Endodermal cell (in vitro differentiated cells): ENCODE results near the gene MICU1. TPM values are rescaled to one million over a fixed set of nuclear protein-coding genes. Genes with fewer than 3 reads are reported as not detected.
"Not testable (repeated sequence)": the region's sequence is repeated elsewhere in the genome, so short reads cannot be mapped to it uniquely, and the experiment has no call there.

Source experiments
- DNase-seq: peaks from one replicate; pipeline ENCODE4 v3.0.0-alpha.2; 2017
- H3K27ac ChIP-seq: 2 replicates; pipeline ENCODE4 v1.5.1; 2013; ENCODE audit warnings: mild to moderate bottlenecking, low read depth, low read length, moderate library complexity
- H3K27me3 ChIP-seq: 2 replicates; pipeline ENCODE4 v1.6.1; 2013; ENCODE audit warnings: mild to moderate bottlenecking, low read length, moderate library complexity; ENCODE audit not compliant: insufficient read depth, control insufficient read depth, poor library complexity, severe bottlenecking
- H3K36me3 ChIP-seq: 2 replicates; pipeline ENCODE4 v1.7.0; 2013; ENCODE audit warnings: mild to moderate bottlenecking, low read length, moderate library complexity; ENCODE audit not compliant: control insufficient read depth, insufficient read depth
- H3K4me1 ChIP-seq: one replicate; pipeline ENCODE4 v1.7.0; 2013; ENCODE audit warnings: low read length; ENCODE audit not compliant: control insufficient read depth, insufficient read depth
- H3K4me3 ChIP-seq: 2 replicates; pipeline ENCODE4 v1.5.1; 2013; ENCODE audit warnings: mild to moderate bottlenecking, low read length, moderate library complexity
- H3K9ac ChIP-seq: 2 replicates; pipeline ENCODE4 v1.6.1; 2013; ENCODE audit warnings: mild to moderate bottlenecking, low read length, moderate library complexity; ENCODE audit not compliant: poor library complexity, severe bottlenecking; ENCODE audit errors: extremely low read depth
- H3K9me3 ChIP-seq: 2 replicates; pipeline ENCODE4 v1.6.1; 2013; ENCODE audit warnings: mild to moderate bottlenecking, low read length, moderate library complexity; ENCODE audit not compliant: control insufficient read depth
- H3K27ac Mint-ChIP-seq: 2 replicates; pipeline ENCODE4 v1.8.0; 2020; ENCODE audit warnings: mixed read lengths
- H3K27me3 Mint-ChIP-seq: 2 replicates; pipeline ENCODE4 v1.8.0; 2021; ENCODE audit warnings: mild to moderate bottlenecking, mixed read lengths; ENCODE audit not compliant: insufficient read depth
- H3K36me3 Mint-ChIP-seq: 2 replicates; pipeline ENCODE4 v1.8.0; 2020; ENCODE audit warnings: low read depth, mixed read lengths
- H3K4me1 Mint-ChIP-seq: 2 replicates; pipeline ENCODE4 v1.8.0; 2020; ENCODE audit warnings: mixed read lengths
- H3K4me3 Mint-ChIP-seq: 2 replicates; pipeline ENCODE4 v1.8.0; 2020; ENCODE audit warnings: mild to moderate bottlenecking, moderate library complexity, mixed read lengths
- H3K9me3 Mint-ChIP-seq: 2 replicates; pipeline ENCODE4 v1.8.0; 2020; ENCODE audit warnings: mild to moderate bottlenecking, mixed read lengths
- CTCF ChIP-seq: fragments of 200-600 bp; sonication (generic); conservative IDR thresholded peaks from 2 replicates; pipeline ENCODE4 v1.5.0; 2021; ENCODE audit warnings: antibody characterized with exemption, mild to moderate bottlenecking
- WGBS, 2 experiments: methylation state at CpG; one replicate each; pipeline versions ENCODE4 v1.1.5 to v1.1.7; 2013; ENCODE audit warnings: missing lambda C conversion rate in 2 of 2, mixed read lengths in 1 of 2; ENCODE audit not compliant: insufficient coverage in 1 of 2, insufficient read length in 1 of 2; 5-methylcytosine and 5-hydroxymethylcytosine counted together
- total RNA-seq, 2 donors: library from RNA; stranded (reverse); fragmentation: NEBNext Ultra II Directional in 1 of 2; extraction: Animal tissue kit (Norgen Biotek cat#: 25700) in 1 of 2; gene quantifications; 2 replicates in 1 of 2; 3 replicates in 1 of 2; pipeline ENCODE4 v1.2.1, GENCODE V29; 2021

MICU1 gene
- total RNA-seq, 2 donors from 2014 or later, result 41.9 to 54.9 TPM

DNA sequence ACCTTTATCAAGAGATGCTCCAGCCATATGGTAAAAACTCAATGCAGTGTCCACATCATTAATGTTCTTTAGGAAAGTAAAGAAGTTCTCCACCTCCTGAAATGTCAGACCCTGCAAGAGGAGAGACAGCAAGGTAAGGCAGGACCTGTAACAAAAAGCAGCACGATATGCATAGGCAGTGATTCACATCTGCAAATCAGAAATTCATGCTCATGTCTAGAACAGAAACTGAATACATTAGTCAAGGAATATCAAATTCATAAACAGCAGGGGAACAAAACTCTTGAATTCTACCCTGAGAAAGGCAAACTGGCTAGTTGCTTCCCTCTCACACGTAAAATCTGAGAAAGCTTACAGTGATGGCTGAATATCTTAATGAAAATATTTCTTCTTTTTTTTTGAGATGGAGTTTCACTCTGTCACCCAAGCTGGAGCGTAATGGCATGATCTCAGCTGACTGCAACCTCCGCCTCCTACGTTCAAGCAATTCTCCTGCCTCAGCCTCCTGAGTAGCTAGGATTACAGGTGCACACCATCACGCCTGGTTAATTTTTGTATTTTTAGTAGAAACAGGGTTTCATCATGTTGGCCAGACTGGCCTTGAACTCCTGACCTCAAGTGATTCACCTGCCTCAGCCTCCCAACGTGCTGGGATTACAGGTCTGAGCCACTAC, 217.8 kb downstream of the MICU1 start:
- Mint-ChIP-seq H3K27ac (no peak overlapping the region), H3K4me1 (no peaks in the 10 kb centered on the region), H3K9me3 (peaks cover 2% of the 10 kb centered on the region), H3K27me3 (no peaks in the 10 kb centered on the region), H3K36me3 (peaks cover 11% of the 10 kb centered on the region), H3K4me3 (no peak overlapping the region)
- DNase-seq, result no peak
- no peak for TF ChIP-seq CTCF
- no peaks in the 10 kb centered on the region for H3K36me3 ChIP-seq
- no peak overlapping the region for H3K9ac ChIP-seq
- H3K4me3 ChIP-seq, result no peak overlapping the region
- no peaks in the 10 kb centered on the region for H3K4me1 ChIP-seq
- H3K27ac ChIP-seq, result no peak overlapping the region
- H3K9me3 ChIP-seq, result peaks cover under 1% of the 10 kb centered on the region
- H3K27me3 ChIP-seq, result no peaks in the 10 kb centered on the region
- 90 to 95% methylated on average over 5 to 7 of the region's 7 CpGs for WGBS, 2 experiments

GRCh38 chr10:72407471-72407870, 218.4 kb downstream of the MICU1 start:
- H3K27me3 Mint-ChIP-seq, result no peaks in the 10 kb centered on the region
- no peak for TF ChIP-seq CTCF

GRCh38 chr10:72395581-72395980, 230.3 kb downstream of the MICU1 start:
- H3K4me3 ChIP-seq, H3K27me3 Mint-ChIP-seq, H3K9me3 ChIP-seq, H3K4me3 Mint-ChIP-seq, H3K4me1 ChIP-seq, H3K27ac Mint-ChIP-seq, H3K27me3 ChIP-seq, H3K4me1 Mint-ChIP-seq, H3K36me3 ChIP-seq, H3K27ac ChIP-seq, H3K9ac ChIP-seq: not testable (repeated sequence)
- H3K36me3 Mint-ChIP-seq, result peaks cover 23% of the 10 kb centered on the region
- 80 to 90% methylated on average over 1 to 3 of the region's 3 CpGs for WGBS, 2 experiments
- peak; percentile 60 for DNase-seq
- H3K9me3 Mint-ChIP-seq, result peaks cover 19% of the 10 kb centered on the region

More at GRCh38 chr10:72407471-72407870, 218.4 kb downstream of the MICU1 start:
- Histone ChIP-seq H3K9me3 (no peaks in the 10 kb centered on the region), H3K4me1 (no peaks in the 10 kb centered on the region), H3K4me3 (no peak overlapping the region), H3K9ac (no peak overlapping the region), H3K27ac (no peak overlapping the region), H3K27me3 (no peaks in the 10 kb centered on the region), H3K36me3 (no peaks in the 10 kb centered on the region)
- no peaks in the 10 kb centered on the region for H3K4me1 Mint-ChIP-seq
- H3K27ac Mint-ChIP-seq, result no peak overlapping the region
- 67 to 96% methylated on average over 1 to 3 of the region's 3 CpGs for WGBS, 2 experiments
- no peak overlapping the region for H3K4me3 Mint-ChIP-seq
- H3K9me3 Mint-ChIP-seq, result no peaks in the 10 kb centered on the region
- no peak for DNase-seq
- H3K36me3 Mint-ChIP-seq, result peaks cover 10% of the 10 kb centered on the region
